SIG-M5 treated with dmso at 0.1 percent for 504 hours (cell line): ENCODE data around the gene AFF1.
"Not testable (repeated sequence)": the region's sequence is repeated elsewhere in the genome, so short reads cannot be mapped to it uniquely, and the experiment has no call there.

Source experiments
- DNase-seq: peaks from one replicate; lab custom pipeline; 2025; ENCODE audit not compliant: unreplicated experiment; lab: John Stamatoyannopoulos, UW

The AFF1 gene

GRCh38 chr4:86977621-86978184 lies 42.9 kb downstream of the AFF1 start:
- DNase-seq, result no peak

- DNase-seq, result no peak
These were observed 43.9 kb downstream of the AFF1 start for GRCh38 chr4:86978709-86979108.

- DNase-seq, result no peak
These were observed 45.4 kb downstream of the AFF1 start for GRCh38 chr4:86980230-86980629.

- peak; percentile 65 for DNase-seq
These were observed 47.0 kb downstream of the AFF1 start for GRCh38 chr4:86981789-86982188.

GRCh38 chr4:86985852-86986251 lies 51.0 kb downstream of the AFF1 start:
- DNase-seq, result not testable (repeated sequence)

- DNase-seq, result not testable (repeated sequence)
These were observed 54.8 kb downstream of the AFF1 start for GRCh38 chr4:86989658-86990057.

- no peak for DNase-seq
These were observed 55.7 kb downstream of the AFF1 start for GRCh38 chr4:86990510-86990909.

DNA sequence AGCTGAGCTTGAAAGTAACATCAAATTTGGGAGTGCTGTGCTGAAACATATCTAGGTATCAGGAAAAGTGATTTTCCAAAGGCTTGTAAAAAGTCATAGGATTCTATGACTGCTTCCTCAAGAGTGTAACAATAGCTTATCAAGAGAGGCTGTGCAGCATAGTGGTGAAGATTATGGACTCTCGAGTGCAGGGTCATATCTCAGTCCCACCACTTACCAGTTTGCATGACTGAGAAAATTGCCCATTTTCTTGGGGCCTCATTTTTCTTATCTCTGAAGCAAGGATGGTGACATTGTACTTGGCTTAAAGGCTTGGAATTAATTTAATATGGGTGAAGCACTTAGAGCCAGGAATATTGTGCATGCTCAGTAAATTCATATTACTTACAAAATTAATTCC lies 57.2 kb downstream of the AFF1 start:
- no peak for DNase-seq

- no peak for DNase-seq
These were observed 59.3 kb downstream of the AFF1 start for GRCh38 chr4:86993909-86994681.

- DNase-seq, result no peak
These were observed 59.9 kb downstream of the AFF1 start for GRCh38 chr4:86994686-86995085.

- not testable (repeated sequence) for DNase-seq
These were observed 61.7 kb downstream of the AFF1 start for GRCh38 chr4:86996510-86996909.

DNA sequence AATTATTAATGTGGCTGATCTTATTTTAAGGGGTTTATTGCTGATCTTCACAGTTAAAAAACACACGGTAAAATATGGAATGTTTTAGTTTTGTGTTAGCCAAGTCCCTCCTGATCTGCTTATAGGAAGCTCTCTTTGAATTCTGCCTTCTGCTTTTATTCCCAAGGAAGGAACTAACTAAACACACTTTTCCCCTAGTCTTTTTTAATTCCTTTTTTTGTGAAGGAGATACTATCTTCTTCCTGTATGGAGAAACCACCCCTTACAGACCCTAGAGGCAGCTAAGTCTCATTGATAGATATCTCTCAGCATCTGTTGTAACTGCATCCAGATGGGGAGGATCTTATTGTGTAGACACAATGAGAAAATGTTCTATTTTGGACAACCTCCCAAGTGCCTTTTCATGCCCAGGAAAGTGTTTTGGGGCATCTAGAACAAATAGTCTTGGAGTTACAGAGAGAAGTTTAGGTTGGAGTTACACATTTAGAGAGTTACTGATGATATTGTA lies 64.4 kb downstream of the AFF1 start:
- DNase-seq, result no peak

DNA sequence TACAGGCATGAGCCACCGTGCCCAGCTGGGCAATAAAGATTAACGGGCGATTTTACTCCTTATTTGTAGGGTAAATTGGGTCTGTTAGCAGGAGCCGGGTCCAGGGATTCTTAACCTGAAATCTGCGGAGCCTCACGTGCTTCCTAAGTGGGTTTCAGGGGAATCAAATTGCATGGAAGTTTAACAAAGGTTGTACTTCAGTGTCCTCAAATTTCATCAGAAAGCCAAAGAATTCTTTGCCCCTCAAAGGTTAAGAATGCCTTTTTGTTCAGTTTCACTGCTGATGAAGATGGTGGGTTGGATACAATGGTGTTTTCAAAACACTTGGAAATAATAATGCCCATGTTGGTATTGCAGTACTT lies 67.9 kb downstream of the AFF1 start:
- no peak for DNase-seq

GRCh38 chr4:87003266-87003665 lies 68.5 kb downstream of the AFF1 start:
- DNase-seq, result no peak

DNA sequence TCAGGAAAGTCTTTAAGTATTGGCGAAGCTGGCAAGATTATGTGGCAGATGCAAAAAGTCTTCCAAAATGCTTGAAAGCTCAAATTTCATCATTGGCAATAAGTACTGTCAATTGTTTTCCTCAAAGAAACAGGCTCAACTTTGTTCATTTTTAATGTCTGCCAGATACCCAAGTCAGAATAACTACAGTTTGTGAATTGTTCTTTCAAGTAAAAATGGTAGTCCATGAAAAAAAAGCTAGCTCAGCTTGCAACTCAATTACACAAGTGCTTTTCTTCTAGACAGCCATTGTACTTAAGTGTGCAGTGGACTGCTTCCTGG lies 70.5 kb downstream of the AFF1 start:
- peak; percentile 49 for DNase-seq

DNA sequence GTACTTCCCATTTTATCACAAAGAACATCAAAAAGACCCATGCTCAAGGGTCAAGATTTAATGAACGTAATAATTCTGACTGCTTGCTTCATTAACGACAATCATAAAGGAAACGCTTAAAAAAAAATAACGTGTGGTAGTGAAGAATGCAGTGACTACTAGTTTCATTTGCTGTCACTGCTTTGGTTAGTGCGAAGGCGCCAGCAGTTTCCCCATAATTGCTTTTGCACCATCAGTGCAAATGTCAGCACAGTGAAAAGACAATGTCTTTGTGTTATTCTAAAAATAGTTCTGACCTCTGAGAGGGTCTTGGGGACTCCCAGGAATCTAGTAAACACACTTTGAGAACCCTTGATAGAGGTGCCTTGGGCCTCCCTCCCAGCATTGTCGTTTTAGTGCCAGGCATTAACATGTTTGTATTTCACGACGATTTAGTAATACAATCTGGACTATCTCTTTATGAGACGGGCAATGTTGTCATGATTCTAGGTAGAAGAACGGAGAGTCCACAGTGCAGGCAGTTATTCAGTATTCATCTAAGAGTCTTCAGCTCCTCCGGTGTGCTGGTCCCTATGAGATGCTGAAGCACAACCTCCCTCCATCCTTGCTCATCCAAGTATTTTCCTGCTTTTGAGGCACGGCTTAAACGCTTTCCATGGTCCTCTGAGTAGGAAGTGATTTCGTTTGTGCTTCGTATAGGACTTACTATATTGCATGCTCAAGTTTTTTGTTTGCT lies 71.0 kb downstream of the AFF1 start:
- peak; percentile 49 for DNase-seq

- DNase-seq, result no peak
These were observed 71.5 kb downstream of the AFF1 start for GRCh38 chr4:87006426-87006675.

GRCh38 chr4:87006676-87007527 lies 72.1 kb downstream of the AFF1 start:
- peak; percentile 91 for DNase-seq

GRCh38 chr4:87007528-87008446 lies 73.0 kb downstream of the AFF1 start:
- DNase-seq, result peak; percentile 52

DNA sequence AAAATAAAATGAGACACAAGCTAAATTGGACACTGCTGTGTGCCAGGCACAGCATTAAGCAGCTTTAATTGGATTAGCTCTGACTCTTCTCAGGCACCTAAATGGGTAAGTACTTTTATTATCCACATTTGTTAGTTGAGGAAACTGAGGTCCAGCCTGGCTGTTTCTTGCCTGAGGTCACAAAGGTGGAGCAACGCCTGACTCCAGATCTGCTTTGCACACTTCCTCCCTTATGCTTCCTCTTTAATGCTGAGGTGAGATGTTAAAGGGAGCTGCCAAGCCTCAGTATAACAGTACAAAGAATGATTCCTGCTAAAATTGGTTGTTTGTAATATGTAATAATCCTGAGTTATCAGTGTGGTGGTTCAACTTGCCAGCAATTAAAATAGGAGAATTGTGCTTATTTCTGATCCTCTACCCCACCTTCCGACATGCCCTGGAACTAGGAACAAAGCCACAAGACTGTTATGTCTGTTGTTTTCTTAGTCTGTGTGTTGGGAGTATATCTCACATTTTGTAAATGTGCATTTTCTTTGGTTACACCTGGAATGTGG lies 74.4 kb downstream of the AFF1 start:
- DNase-seq, result peak; percentile 38
